Natural killer cell (primary cell): ENCODE measurements around the gene TCF4. TPM values are rescaled to one million over a fixed set of nuclear protein-coding genes. Genes with fewer than 3 reads are reported as not detected.

Source experiments
- ATAC-seq, 3 donors: fragments of 150-1000 bp in 2 of 3; fragments of 200-7000 bp in 1 of 3; cut with Tn5 transposase; 1 replicate in 1 of 3; 2 replicates in 2 of 3; pipeline ENCODE4 v1.10.0; 2021; ENCODE audit warnings: mild to moderate bottlenecking in 2 of 3, moderate library complexity in 2 of 3
- DNase-seq, 2 donors: peaks; one replicate each; pipeline versions ENCODE4 v3.0.0 to v3.0.0-alpha.2; 2013 to 2021; ENCODE audit warnings: mixed read lengths in 1 of 2
- H3K27ac ChIP-seq: one replicate; pipeline ENCODE4 v1.5.1; 2013; ENCODE audit warnings: mild to moderate bottlenecking, low read length
- H3K27me3 ChIP-seq: one replicate; pipeline ENCODE4 v1.6.1; 2013; ENCODE audit warnings: low read length; ENCODE audit not compliant: control insufficient read depth, insufficient read depth
- H3K36me3 ChIP-seq: one replicate; pipeline ENCODE4 v1.6.1; 2013; ENCODE audit warnings: low read length; ENCODE audit not compliant: control insufficient read depth, insufficient read depth
- H3K4me1 ChIP-seq: one replicate; pipeline ENCODE4 v1.6.1; 2013; ENCODE audit warnings: low read length; ENCODE audit not compliant: control insufficient read depth, insufficient read depth
- H3K4me3 ChIP-seq: one replicate; pipeline ENCODE4 v1.5.1; 2013; ENCODE audit warnings: low read length
- H3K9me3 ChIP-seq: one replicate; pipeline ENCODE4 v1.6.1; 2013; ENCODE audit warnings: low read length; ENCODE audit not compliant: control insufficient read depth, insufficient read depth
- H3K27ac Mint-ChIP-seq, 2 donors: one replicate each; pipeline ENCODE4 v1.8.0; 2022; ENCODE audit warnings: mild to moderate bottlenecking in 2 of 2, mixed read lengths in 2 of 2, moderate library complexity in 1 of 2
- H3K27me3 Mint-ChIP-seq, 2 donors: one replicate each; pipeline ENCODE4 v1.8.0; 2022; ENCODE audit warnings: low read depth in 2 of 2, mixed read lengths in 2 of 2
- H3K36me3 Mint-ChIP-seq: one replicate; pipeline ENCODE4 v1.8.0; 2022; ENCODE audit warnings: mixed read lengths
- H3K4me1 Mint-ChIP-seq, 2 donors: one replicate each; pipeline ENCODE4 v1.8.0; 2022; ENCODE audit warnings: mixed read lengths in 2 of 2
- H3K4me3 Mint-ChIP-seq: one replicate; pipeline ENCODE4 v1.8.0; 2022; ENCODE audit warnings: mild to moderate bottlenecking, moderate library complexity, mixed read lengths
- H3K9me3 Mint-ChIP-seq, 2 donors: one replicate each; pipeline ENCODE4 v1.8.0; 2022; ENCODE audit warnings: mixed read lengths in 2 of 2
- WGBS: methylation state at CpG from one replicate; pipeline ENCODE4 v1.1.7; 2013; ENCODE audit warnings: missing lambda C conversion rate; ENCODE audit not compliant: insufficient coverage; 5-methylcytosine and 5-hydroxymethylcytosine counted together
- intact Hi-C: fragments of 100-400 bp; cut with micrococcal nuclease; formaldehyde crosslinking; loops from one replicate; pipeline ENCODE4 v1.14.2; 2022
- total RNA-seq, 4 donors: library from RNA; stranded (reverse); fragments of 120-200 nt in 1 of 4; gene quantifications; one replicate each; pipeline versions ENCODE4 v1.2.3 to v1.2.4, GENCODE V29; 2013 to 2022
- TF ChIP-seq, protein P1 (sequence below): fragments of 200-600 bp; IDR thresholded peaks from one replicate; pipeline ENCODE4 v1.8.0; 2022; ENCODE audit warnings: antibody characterized with exemption

TCF4 gene
- total RNA-seq, 3 donors from 2014 or later (not counting 1 experiment from before 2014, with no cell fraction given) = 8.3 to 16.5 (median 9.0) TPM

DNA sequence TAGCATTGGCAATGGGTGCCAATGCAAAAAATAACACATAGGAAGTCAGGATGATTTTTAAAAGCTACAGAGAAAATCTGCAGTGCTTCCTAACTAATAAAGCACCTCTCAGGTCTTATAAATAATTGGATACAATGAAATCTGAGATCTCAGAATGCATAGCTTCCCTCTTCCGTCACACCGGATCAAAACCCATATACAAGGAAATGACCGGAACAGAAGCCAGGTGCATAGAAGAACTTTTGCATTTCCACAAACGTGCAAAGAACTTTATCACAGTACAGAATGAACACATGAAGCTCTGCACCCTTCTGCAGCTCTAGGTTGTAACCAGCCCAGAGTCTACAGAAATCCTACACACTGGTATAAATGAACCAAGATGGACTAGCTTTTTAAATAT, 145.4 kb downstream of the TCF4 start:
- Mint-ChIP-seq H3K4me1 (no peaks in the 10 kb centered on the region), H3K9me3 (no peaks in the 10 kb centered on the region), H3K27ac (no peak overlapping the region), H3K27me3 (peaks cover 0 to 11% of the 10 kb centered on the region in 2 donors), H3K4me3 (no peak overlapping the region), H3K36me3 (no peaks in the 10 kb centered on the region)
- intact Hi-C loops = no loop called here
- Histone ChIP-seq H3K9me3 (no peaks in the 10 kb centered on the region), H3K27ac (no peak overlapping the region), H3K4me3 (no peak overlapping the region), H3K27me3 (no peaks in the 10 kb centered on the region), H3K4me1 (no peaks in the 10 kb centered on the region), H3K36me3 (no peaks in the 10 kb centered on the region)
- no peak for ATAC-seq
- DNase-seq = no peak
- 90% methylated on average over 4 of the region's 4 CpGs for WGBS
- TF ChIP-seq, protein P1, sequence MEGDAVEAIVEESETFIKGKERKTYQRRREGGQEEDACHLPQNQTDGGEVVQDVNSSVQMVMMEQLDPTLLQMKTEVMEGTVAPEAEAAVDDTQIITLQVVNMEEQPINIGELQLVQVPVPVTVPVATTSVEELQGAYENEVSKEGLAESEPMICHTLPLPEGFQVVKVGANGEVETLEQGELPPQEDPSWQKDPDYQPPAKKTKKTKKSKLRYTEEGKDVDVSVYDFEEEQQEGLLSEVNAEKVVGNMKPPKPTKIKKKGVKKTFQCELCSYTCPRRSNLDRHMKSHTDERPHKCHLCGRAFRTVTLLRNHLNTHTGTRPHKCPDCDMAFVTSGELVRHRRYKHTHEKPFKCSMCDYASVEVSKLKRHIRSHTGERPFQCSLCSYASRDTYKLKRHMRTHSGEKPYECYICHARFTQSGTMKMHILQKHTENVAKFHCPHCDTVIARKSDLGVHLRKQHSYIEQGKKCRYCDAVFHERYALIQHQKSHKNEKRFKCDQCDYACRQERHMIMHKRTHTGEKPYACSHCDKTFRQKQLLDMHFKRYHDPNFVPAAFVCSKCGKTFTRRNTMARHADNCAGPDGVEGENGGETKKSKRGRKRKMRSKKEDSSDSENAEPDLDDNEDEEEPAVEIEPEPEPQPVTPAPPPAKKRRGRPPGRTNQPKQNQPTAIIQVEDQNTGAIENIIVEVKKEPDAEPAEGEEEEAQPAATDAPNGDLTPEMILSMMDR = no peak

DNA sequence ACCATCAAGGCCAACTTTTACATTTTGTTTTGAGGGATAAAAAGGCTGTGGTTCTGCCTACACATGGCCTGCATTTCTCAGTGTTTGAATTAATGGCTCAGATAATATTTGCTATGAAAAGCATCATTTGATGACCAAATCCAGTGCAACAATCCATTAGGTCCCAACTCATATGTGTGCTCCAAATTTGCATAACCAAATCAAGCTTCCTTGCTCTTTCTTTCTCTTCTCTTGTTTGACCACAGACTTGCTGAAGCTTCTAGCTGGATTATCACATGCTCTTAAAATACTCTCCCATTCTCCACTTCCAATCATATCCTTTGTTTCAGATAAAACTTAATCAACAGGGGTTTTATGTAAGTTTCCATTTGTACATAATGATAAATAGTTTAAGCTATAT, 147.0 kb downstream of the TCF4 start:
- H3K36me3 Mint-ChIP-seq = no peaks in the 10 kb centered on the region
- no peaks in the 10 kb centered on the region for H3K4me1 ChIP-seq
- H3K27ac ChIP-seq = no peak overlapping the region
- intact Hi-C loops = no loop called here
- TF ChIP-seq, protein P1 = no peak
- H3K4me3 Mint-ChIP-seq = no peak overlapping the region
- peaks cover 0 to under 1% of the 10 kb centered on the region in 2 donors for H3K4me1 Mint-ChIP-seq
- H3K27me3 Mint-ChIP-seq = peaks cover 0 to 9% of the 10 kb centered on the region in 2 donors
- H3K9me3 ChIP-seq = no peaks in the 10 kb centered on the region
- no peaks in the 10 kb centered on the region for H3K36me3 ChIP-seq
- H3K9me3 Mint-ChIP-seq = no peaks in the 10 kb centered on the region
- no peak overlapping the region for H3K4me3 ChIP-seq
- no peak for DNase-seq
- no peak overlapping the region for H3K27ac Mint-ChIP-seq
- no peak for ATAC-seq
- H3K27me3 ChIP-seq = no peaks in the 10 kb centered on the region

DNA sequence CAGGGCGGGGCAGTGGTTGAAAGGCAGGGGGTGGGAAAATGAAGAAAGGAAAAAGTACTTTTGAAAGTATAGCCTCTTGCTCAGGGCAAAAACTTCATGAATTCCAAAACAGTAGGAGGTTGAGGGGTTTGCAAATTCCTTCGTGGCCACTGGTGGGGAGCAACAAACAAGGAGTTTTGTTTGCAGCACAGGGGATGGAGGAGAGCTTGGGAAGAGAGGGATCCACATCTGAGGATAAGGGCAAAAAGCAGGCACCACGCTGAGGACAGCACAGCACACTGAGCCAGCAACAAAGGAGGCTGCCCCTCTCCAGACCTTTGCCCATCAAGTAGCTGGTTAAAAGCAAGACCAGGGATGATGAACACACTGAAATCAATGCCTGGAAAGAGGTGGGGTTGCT, 148.9 kb downstream of the TCF4 start:
- no peaks in the 10 kb centered on the region for H3K9me3 Mint-ChIP-seq
- no peak overlapping the region for H3K4me3 Mint-ChIP-seq
- Histone ChIP-seq H3K4me3 (no peak overlapping the region), H3K27me3 (no peaks in the 10 kb centered on the region), H3K27ac (no peak overlapping the region), H3K9me3 (no peaks in the 10 kb centered on the region), H3K4me1 (no peaks in the 10 kb centered on the region), H3K36me3 (no peaks in the 10 kb centered on the region)
- H3K27me3 Mint-ChIP-seq = peaks cover 0 to 3% of the 10 kb centered on the region in 2 donors
- TF ChIP-seq, protein P1 = no peak
- ATAC-seq (no peak), DNase-seq (no peak)
- intact Hi-C loops = no loop called here
- H3K27ac Mint-ChIP-seq = no peak overlapping the region
- H3K36me3 Mint-ChIP-seq = no peaks in the 10 kb centered on the region
- WGBS = 93% methylated on average over 3 of the region's 3 CpGs
- peaks cover 0 to 5% of the 10 kb centered on the region in 2 donors for H3K4me1 Mint-ChIP-seq

DNA sequence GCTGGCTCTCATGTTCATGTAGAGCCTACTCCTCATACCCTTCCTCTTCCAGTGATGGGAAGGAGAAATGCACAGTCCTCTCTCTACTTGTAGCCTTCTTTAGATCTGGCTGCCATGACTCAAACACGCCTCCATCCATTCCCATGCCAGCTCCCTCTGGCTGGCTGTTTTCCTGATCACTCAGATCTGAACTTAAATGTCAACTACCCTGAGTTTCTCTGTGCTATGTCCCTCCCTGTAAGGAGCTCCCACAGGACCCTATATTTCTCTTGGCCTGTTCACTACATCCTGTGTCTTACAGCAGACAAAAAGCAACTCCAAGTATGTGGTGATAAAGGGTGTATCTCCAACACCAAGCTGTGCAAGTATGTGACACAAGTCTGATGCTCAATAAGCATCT, 152.4 kb downstream of the TCF4 start:
- ATAC-seq (no peak), DNase-seq (no peak)
- H3K27ac ChIP-seq = no peak overlapping the region
- no peak overlapping the region for H3K4me3 Mint-ChIP-seq
- no peak overlapping the region for H3K4me3 ChIP-seq
- H3K4me1 ChIP-seq = no peaks in the 10 kb centered on the region
- H3K27me3 Mint-ChIP-seq = peaks cover 0 to 7% of the 10 kb centered on the region in 2 donors
- no peak overlapping the region for H3K27ac Mint-ChIP-seq
- H3K27me3 ChIP-seq = no peaks in the 10 kb centered on the region
- no peaks in the 10 kb centered on the region for H3K9me3 ChIP-seq
- intact Hi-C loops = no loop called here
- H3K4me1 Mint-ChIP-seq = peaks cover 0 to 5% of the 10 kb centered on the region in 2 donors
- no peaks in the 10 kb centered on the region for H3K36me3 Mint-ChIP-seq
- H3K36me3 ChIP-seq = no peaks in the 10 kb centered on the region
- 91% methylated on average over 1 of the region's 1 CpG for WGBS
- TF ChIP-seq, protein P1 = no peak
- H3K9me3 Mint-ChIP-seq = no peaks in the 10 kb centered on the region
